A549 (cell line): ENCODE data around the gene TMEM115. TPM values are rescaled to one million over a fixed set of nuclear protein-coding genes. Genes with fewer than 3 reads are reported as not detected.
A peak's percentile ranks its signal among the peaks of the same experiment; 100 is the strongest.

Experiments
- ATAC-seq, 2 experiments: fragments of 200-7000 bp in 1 of 2; fragments of >200 bp in 1 of 2; cut with Nextera tagmentation in 1 of 2; cut with Tn5 transposase in 1 of 2; 3 replicates each; pipeline versions ENCODE4 v1.8.0 to v1.9.1; 2018 to 2020; ENCODE audit warnings: mild to moderate bottlenecking in 1 of 2, moderate library complexity in 1 of 2
- CTCF ChIA-PET: fragments of 300-600 bp; sonication (Branson Sonifier 250); formaldehyde crosslinking; extraction: SDS; loops from one replicate; lab custom pipeline; 2021; ENCODE audit warnings: antibody characterized with exemption, inconsistent platforms; lab: Yijun Ruan, JAX
- POLR2A ChIA-PET: fragments of 350-600 bp; formaldehyde crosslinking; extraction: SDS; loops from one replicate; lab custom pipeline; 2021; ENCODE audit warnings: antibody characterized with exemption, inconsistent platforms; lab: Yijun Ruan, JAX
- DNase-seq, 2 experiments: peaks; one replicate each; pipeline versions ENCODE4 v3.0.0 to v3.0.0-alpha.2; 2011 to 2016; ENCODE audit warnings: low read depth in 1 of 2, low spot score in 1 of 2
- FAIRE-seq: peaks from 2 replicates; lab custom pipeline; 2011; peaks lifted over from hg19 to GRCh38; lab: Jason Lieb, UNC
- H3K27ac ChIP-seq, 2 experiments: fragments of >200 bp; sonication (Bioruptor Twin); formaldehyde crosslinking; 3 replicates each; pipeline ENCODE4 v1.5.1; 2016 to 2017
- H3K4me1 ChIP-seq: fragments of >200 bp; sonication (Bioruptor Twin); formaldehyde crosslinking; 3 replicates; pipeline ENCODE4 v1.6.1; 2016
- H3K4me2 ChIP-seq: fragments of >200 bp; sonication (Bioruptor Twin); formaldehyde crosslinking; 3 replicates; pipeline ENCODE4 v1.6.1; 2016
- H3K4me3 ChIP-seq: fragments of >200 bp; sonication (Bioruptor Twin); formaldehyde crosslinking; 3 replicates; pipeline ENCODE4 v1.5.1; 2016
- H3K9me3 ChIP-seq: fragments of >200 bp; sonication (Bioruptor Twin); formaldehyde crosslinking; 3 replicates; pipeline ENCODE4 v1.6.1; 2016
- BHLHE40 ChIP-seq: IDR thresholded peaks from 2 replicates; pipeline ENCODE4 v1.6.1; 2012; ENCODE audit warnings: low read depth, low read length, inconsistent platforms
- CHD2 ChIP-seq: fragments of 150-350 bp; IDR thresholded peaks from 2 replicates; pipeline ENCODE4 v1.6.1; 2014; ENCODE audit warnings: low read length; ENCODE audit not compliant: partially characterized antibody
- EHMT2 ChIP-seq: fragments of 200-600 bp; sonication (generic); IDR thresholded peaks from 2 replicates; pipeline ENCODE4 v1.6.1; 2016; ENCODE audit warnings: antibody characterized with exemption, low read depth, mild to moderate bottlenecking, moderate library complexity
- EP300 ChIP-seq, 2 experiments: fragments of >200 bp; sonication (Bioruptor Twin); formaldehyde crosslinking; IDR thresholded peaks; 2 replicates in 1 of 2; 3 replicates in 1 of 2; pipeline ENCODE4 v1.6.1; 2016 to 2017
- FOSB ChIP-seq: fragments of 250-450 bp; sonication (Bioruptor Pico); IDR thresholded peaks from 2 replicates; pipeline ENCODE4 v1.5.0; 2020; ENCODE audit warnings: mild to moderate bottlenecking, moderate library complexity
- FOSL2 ChIP-seq, 2 experiments: fragments of 450-650 bp in 1 of 2; fragments of >200 bp in 1 of 2; sonication (Bioruptor Twin) in 1 of 2; formaldehyde crosslinking; IDR thresholded peaks; 2 replicates each; pipeline versions ENCODE4 v1.5.0 to v1.6.1; 2016 to 2020; ENCODE audit warnings: mild to moderate bottlenecking in 1 of 2, moderate library complexity in 1 of 2
- FOXS1 ChIP-seq: fragments of 250-450 bp; sonication (Bioruptor Pico); IDR thresholded peaks from 2 replicates; pipeline ENCODE4 v1.5.0; 2020; ENCODE audit warnings: mild to moderate bottlenecking, moderate library complexity
- HOXB13 ChIP-seq: fragments of 250-450 bp; sonication (Bioruptor Pico); IDR thresholded peaks from 2 replicates; pipeline ENCODE4 v1.5.0; 2020; ENCODE audit warnings: low read depth, mild to moderate bottlenecking, moderate library complexity
- JUN ChIP-seq, 2 experiments: fragments of >200 bp; sonication (Bioruptor Twin); formaldehyde crosslinking; IDR thresholded peaks; 2 replicates in 1 of 2; 3 replicates in 1 of 2; pipeline ENCODE4 v1.6.1; 2016 to 2017
- MAZ ChIP-seq: fragments of 150-350 bp; IDR thresholded peaks from 2 replicates; pipeline ENCODE4 v1.6.1; 2014; ENCODE audit warnings: antibody characterized with exemption, low read depth, low read length, borderline replicate concordance
- MYC ChIP-seq: IDR thresholded peaks from 2 replicates; pipeline ENCODE4 v1.6.1; 2012; ENCODE audit warnings: mild to moderate bottlenecking, inconsistent platforms, low read length, improper control_type of control experiment, borderline replicate concordance
- PHF8 ChIP-seq: fragments of 200-600 bp; sonication (generic); IDR thresholded peaks from 2 replicates; pipeline ENCODE4 v1.6.1; 2016; ENCODE audit warnings: low read depth, mild to moderate bottlenecking, antibody characterized with exemption, moderate library complexity, borderline replicate concordance
- POLR2AphosphoS2 ChIP-seq: conservative IDR thresholded peaks from 2 replicates; pipeline ENCODE4 v1.6.1; 2012; ENCODE audit warnings: low read length, improper control_type of control experiment, inconsistent platforms
- RAD21 ChIP-seq, 2 experiments: fragments of >200 bp in 1 of 2; sonication (Bioruptor Twin) in 1 of 2; formaldehyde crosslinking in 1 of 2; IDR thresholded peaks in 1 of 2; conservative IDR thresholded peaks in 1 of 2; 2 replicates in 1 of 2; 3 replicates in 1 of 2; pipeline ENCODE4 v1.6.1; 2012 to 2018; ENCODE audit warnings: inconsistent platforms in 1 of 2
- RCOR1 ChIP-seq: fragments of 150-350 bp; IDR thresholded peaks from 2 replicates; pipeline ENCODE4 v1.6.1; 2014; ENCODE audit warnings: antibody characterized with exemption, low read length, low read depth
- SMC3 ChIP-seq: fragments of >200 bp; sonication (Bioruptor Twin); formaldehyde crosslinking; IDR thresholded peaks from 3 replicates; pipeline ENCODE4 v1.6.1; 2018; ENCODE audit warnings: inconsistent platforms
- SREBF2 ChIP-seq: fragments of 450-650 bp; IDR thresholded peaks from 2 replicates; pipeline ENCODE4 v1.6.1; 2014; ENCODE audit warnings: mild to moderate bottlenecking, moderate library complexity
- TP53 ChIP-seq: fragments of 250-450 bp; sonication (Bioruptor Pico); IDR thresholded peaks from 2 replicates; pipeline ENCODE4 v1.5.0; 2021; ENCODE audit warnings: mild to moderate bottlenecking, moderate library complexity
- ZSCAN20 ChIP-seq: fragments of 250-450 bp; sonication (Bioruptor Pico); IDR thresholded peaks from 2 replicates; pipeline ENCODE4 v1.8.0; 2022; ENCODE audit warnings: mild to moderate bottlenecking, moderate library complexity
- WGBS: methylation state at CpG from one replicate; pipeline ENCODE4 v1.1.6; 2017; ENCODE audit errors: missing lambda C conversion rate; 5-methylcytosine and 5-hydroxymethylcytosine counted together
- polyA plus RNA-seq, 4 experiments: library from polyadenylated mRNA; depleted of rRNA in 3 of 4; stranded (reverse); fragments of >200 nt; fragmentation: RNase III in 1 of 4; extraction: RNeasy Plus Mini Kit Qiagen cat#74134 plus additional on column Dnase treatment in 1 of 4; gene quantifications; 2 replicates in 3 of 4; 3 replicates in 1 of 4; pipeline ENCODE4 v1.2.3, GENCODE V29; 2011 to 2017
- TF ChIP-seq, protein P1 (sequence below): fragments of >200 bp; sonication (Bioruptor Twin); formaldehyde crosslinking; IDR thresholded peaks from 3 replicates; pipeline ENCODE4 v1.6.1; 2016
- TF ChIP-seq, protein P2 (sequence below): IDR thresholded peaks from 2 replicates; pipeline ENCODE4 v1.6.1; 2012
- TF ChIP-seq, protein P3 (sequence below): IDR thresholded peaks from 2 replicates; pipeline ENCODE4 v1.6.1; 2012; ENCODE audit warnings: low read depth, borderline replicate concordance

The TMEM115 gene
- polyA plus RNA-seq, 2 of the 4 experiments (the other 2 are of a cell fraction) = 17.4 to 26.8 TPM

DNA sequence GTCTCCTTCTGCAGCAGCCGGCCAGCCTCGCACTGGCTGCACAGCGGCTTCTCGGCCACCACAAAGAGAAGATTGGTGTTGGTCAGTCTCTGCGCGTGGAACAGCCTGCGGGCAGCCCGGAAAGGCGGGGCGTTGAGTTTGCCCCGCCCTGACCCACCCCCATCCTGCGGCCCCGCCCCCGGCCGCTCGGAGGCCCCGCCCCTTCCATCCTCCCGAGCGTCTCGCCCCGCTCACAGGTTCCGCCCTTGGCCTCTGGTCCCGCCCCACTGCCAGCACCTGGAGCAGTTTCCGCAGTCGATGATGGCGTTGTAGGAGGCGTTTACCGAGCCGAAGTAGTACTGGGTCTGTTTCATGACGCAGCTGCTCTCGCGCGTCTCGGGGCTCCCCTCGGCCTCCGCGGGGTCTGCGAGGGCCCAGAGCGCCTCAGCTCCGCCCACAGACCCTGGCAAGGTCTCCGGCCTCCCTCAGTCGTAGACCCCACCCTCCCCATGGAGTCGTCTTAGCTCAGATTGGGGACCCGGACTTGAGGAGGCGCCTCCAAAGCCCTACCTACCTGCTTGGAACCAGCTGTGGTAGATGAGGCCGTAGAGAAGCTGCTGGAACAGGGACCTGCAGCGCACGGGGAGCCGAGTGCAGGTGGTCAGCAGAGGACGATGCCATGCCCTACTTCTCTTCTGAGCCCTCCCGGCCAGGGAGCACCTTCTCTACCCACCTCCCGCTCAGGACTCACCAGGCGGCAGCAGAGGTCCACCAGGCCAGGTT, 5.9 kb upstream of the TMEM115 start:
- no peak overlapping the region for H3K4me3 ChIP-seq
- FAIRE-seq = no peak
- no peak for TF ChIP-seq FOSB (CRISPR knock-in tag)
- no peak for TF ChIP-seq ZSCAN20 (CRISPR knock-in tag)
- TF ChIP-seq HOXB13 (CRISPR knock-in tag) = no peak
- TF ChIP-seq EHMT2 = no peak
- TF ChIP-seq FOSL2 (IDR thresholded peaks at IDR 0.05) = no peak
- no peak for TF ChIP-seq FOSL2 (CRISPR knock-in tag; IDR thresholded peaks at IDR 0.05)
- TF ChIP-seq CHD2 = no peak
- no peak for TF ChIP-seq JUN (IDR thresholded peaks at IDR 0.05)
- TF ChIP-seq, protein P1, sequence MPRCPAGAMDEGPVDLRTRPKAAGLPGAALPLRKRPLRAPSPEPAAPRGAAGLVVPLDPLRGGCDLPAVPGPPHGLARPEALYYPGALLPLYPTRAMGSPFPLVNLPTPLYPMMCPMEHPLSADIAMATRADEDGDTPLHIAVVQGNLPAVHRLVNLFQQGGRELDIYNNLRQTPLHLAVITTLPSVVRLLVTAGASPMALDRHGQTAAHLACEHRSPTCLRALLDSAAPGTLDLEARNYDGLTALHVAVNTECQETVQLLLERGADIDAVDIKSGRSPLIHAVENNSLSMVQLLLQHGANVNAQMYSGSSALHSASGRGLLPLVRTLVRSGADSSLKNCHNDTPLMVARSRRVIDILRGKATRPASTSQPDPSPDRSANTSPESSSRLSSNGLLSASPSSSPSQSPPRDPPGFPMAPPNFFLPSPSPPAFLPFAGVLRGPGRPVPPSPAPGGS = no peak
- TF ChIP-seq, protein P2, sequence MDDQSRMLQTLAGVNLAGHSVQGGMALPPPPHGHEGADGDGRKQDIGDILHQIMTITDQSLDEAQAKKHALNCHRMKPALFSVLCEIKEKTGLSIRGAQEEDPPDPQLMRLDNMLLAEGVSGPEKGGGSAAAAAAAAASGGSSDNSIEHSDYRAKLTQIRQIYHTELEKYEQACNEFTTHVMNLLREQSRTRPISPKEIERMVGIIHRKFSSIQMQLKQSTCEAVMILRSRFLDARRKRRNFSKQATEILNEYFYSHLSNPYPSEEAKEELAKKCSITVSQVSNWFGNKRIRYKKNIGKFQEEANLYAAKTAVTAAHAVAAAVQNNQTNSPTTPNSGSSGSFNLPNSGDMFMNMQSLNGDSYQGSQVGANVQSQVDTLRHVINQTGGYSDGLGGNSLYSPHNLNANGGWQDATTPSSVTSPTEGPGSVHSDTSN = no peak
- TF ChIP-seq MYC = no peak
- no peak for TF ChIP-seq FOXS1 (CRISPR knock-in tag)
- no peak for TF ChIP-seq BHLHE40
- TF ChIP-seq POLR2AphosphoS2 = no peak
- TF ChIP-seq RAD21 (conservative IDR thresholded peaks at IDR 0.05 in 1 of 2, IDR thresholded peaks at IDR 0.05 in 1 of 2) = no peak
- no peak for TF ChIP-seq EP300 (IDR thresholded peaks at IDR 0.05)
- no peak for TF ChIP-seq RCOR1
- TF ChIP-seq SMC3 = no peak
- TF ChIP-seq MAZ = no peak
- no peak for TF ChIP-seq SREBF2
- TF ChIP-seq, protein P3, sequence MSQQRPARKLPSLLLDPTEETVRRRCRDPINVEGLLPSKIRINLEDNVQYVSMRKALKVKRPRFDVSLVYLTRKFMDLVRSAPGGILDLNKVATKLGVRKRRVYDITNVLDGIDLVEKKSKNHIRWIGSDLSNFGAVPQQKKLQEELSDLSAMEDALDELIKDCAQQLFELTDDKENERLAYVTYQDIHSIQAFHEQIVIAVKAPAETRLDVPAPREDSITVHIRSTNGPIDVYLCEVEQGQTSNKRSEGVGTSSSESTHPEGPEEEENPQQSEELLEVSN = no peak

DNA sequence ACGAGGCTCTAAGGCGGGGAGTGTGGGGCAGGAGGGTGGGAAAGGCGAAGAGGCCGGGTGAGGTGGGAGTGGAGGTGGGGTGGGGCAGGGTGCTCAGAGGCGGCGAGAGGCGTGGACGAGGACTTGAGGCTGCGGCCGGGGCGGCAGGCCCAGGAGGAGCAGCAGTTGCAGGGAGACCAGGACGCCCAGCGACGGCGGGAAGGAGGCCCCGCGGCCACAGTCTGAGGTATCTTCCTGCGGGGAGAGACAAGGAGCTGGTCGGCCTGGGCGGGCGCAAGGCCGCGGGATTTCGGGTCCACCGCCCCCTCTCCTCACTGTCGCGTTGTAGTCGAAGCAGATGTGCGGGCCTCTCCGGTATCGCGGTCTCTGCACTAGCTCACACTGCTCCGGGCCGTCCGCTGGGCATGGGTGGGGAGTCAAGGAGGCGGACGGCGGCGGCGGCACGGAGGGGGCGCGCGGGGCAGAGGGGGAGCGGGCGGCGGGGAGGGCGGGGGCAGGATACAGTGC, 5.3 kb upstream of the TMEM115 start:
- CTCF ChIA-PET = interaction anchor here (0.6 to 4.1 kb wide), 3 partner anchors 12 to 1237 kb away, joined by 3 to 14 read pairs (median 3); no protein-coding TSS in a partner anchor
- POLR2A ChIA-PET = no interaction called here
- H3K4me3 ChIP-seq = no peak overlapping the region
- H3K4me1 ChIP-seq = no peaks in the 10 kb centered on the region
- 91% methylated on average over 31 of the region's 48 CpGs for WGBS
- H3K27ac ChIP-seq = no peak overlapping the region
- DNase-seq (no peak), FAIRE-seq (no peak), ATAC-seq (no peak)
- H3K9me3 ChIP-seq = no peaks in the 10 kb centered on the region
- H3K4me2 ChIP-seq = no peak overlapping the region
- no peak for TF ChIP-seq TP53 (CRISPR knock-in tag)
- no peak for TF ChIP-seq SREBF2
- TF ChIP-seq PHF8 = no peak

More for the DNA sequence above, 5.9 kb upstream of the TMEM115 start:
- H3K4me2 ChIP-seq = no peak overlapping the region
- ChIA-PET CTCF (interaction anchor here (1.6 to 4.1 kb wide), 2 partner anchors 18 to 178 kb away, joined by 4 to 14 read pairs; no protein-coding TSS in a partner anchor), POLR2A (no interaction called here)
- no peaks in the 10 kb centered on the region for H3K9me3 ChIP-seq
- no peaks in the 10 kb centered on the region for H3K4me1 ChIP-seq
- 77% methylated on average over 15 of the region's 53 CpGs for WGBS
- ATAC-seq (peak in 1 of 2 experiments; percentile 47; a peak in 3 of 6 replicates), DNase-seq (no peak)
- no peak overlapping the region for H3K27ac ChIP-seq
